COLO668 (cell line): ENCODE data around the gene SEC14L2.
"Not testable (repeated sequence)": the region's sequence is repeated elsewhere in the genome, so short reads cannot be mapped to it uniquely, and the experiment has no call there.

Experiments used
- DNase-seq: peaks from one replicate; lab custom pipeline; 2025; ENCODE audit not compliant: unreplicated experiment; lab: John Stamatoyannopoulos, UW

The SEC14L2 gene

DNA sequence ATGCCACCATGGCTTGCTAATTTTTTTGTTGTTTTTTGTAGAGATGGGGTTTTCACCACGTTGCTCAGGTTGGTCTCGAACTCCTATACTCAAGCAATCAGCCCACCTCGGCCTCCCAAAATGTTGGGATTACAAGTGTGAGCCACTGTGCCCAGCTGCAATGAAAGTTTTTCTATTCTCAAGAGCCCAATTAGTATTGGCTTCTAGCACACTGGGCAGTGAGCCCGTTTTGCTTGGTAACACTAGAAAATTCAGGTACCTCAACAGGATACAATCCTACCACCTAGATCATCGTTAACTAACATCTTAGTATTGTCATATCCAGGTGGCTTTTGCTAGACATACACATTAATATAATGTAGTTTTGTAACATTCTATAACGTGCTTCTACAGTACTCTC, 56.0 kb downstream of the SEC14L2 start:
- no peak for DNase-seq

DNA sequence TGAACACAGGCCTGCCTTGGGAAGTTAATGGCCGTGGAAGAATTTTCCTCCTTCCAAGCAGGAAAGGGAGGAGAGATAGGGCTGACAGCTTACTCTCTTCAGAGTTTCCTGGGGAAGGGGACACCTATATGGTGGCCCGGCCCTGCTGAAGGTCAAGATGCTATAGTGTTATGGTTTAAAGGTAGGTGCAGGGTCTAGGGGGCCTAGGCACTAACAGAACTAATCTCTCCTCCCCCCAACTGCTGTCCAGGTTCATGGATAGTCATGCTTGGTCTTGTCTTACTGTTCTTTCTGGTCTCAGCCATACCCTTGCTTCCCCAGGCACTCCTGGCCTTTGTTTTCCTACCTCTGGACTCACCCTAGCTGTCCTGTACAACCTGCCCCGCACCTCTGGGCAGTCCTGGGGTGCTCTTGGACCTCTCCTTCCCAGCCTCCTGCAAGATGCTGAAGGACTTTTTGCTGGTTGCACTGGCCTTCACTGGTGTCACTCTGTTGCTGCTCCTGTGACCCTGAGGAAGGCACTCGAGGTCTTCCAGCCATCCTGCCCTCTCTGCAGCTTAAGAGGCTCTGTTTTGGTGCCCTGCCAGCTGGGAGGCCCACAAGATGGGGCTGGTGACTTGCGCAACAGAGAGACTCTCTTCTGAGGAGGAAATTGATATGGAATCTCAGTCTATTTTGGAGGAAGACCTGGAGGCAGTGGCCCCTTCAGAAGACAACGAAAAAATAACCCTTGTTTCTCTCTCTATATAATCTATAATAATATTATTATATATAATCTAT, 57.1 kb downstream of the SEC14L2 start:
- DNase-seq: peak; percentile 42

DNA sequence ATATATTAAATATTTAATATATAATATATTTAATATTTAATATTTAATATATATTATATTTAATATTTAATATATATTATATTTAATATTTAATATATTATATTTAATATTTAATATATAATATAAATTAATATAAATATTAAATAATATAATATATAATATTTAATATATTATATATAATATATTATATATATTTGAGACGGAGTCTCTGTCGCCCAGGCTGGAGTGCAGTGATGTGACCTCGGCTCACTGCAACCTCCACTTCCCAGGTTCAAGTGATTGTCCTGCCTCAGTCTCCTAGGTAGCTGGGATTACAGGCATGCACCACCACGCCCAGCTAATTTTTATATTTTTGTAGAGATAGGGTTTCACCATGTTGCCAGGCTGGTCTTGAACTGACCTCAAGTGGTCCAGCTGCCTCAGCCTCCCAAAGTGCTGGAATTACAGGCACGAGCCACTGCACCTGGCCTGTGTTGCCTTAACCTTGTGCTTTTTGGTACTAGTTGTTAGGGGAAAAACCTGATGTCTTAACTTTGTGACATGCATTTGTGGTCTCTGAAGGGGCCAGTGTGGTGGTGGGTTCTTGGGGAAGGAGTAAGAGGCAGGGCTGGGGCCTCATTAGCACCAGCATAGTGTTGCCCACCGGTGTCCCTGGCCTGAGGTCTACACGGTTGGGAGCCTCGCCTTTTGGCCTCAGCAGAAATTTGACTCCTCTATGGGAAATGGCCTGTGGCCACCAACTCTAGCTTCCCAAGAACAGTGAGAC, 58.4 kb downstream of the SEC14L2 start:
- DNase-seq: no peak

- DNase-seq: no peak
These were observed 61.2 kb downstream of the SEC14L2 start for GRCh38 chr22:30457981-30458380.

GRCh38 chr22:30459181-30460052, 62.6 kb downstream of the SEC14L2 start:
- no peak for DNase-seq

- DNase-seq: peak; percentile 73
These were observed 63.3 kb downstream of the SEC14L2 start for GRCh38 chr22:30460147-30460546.

GRCh38 chr22:30460555-30460954, 63.7 kb downstream of the SEC14L2 start:
- not testable (repeated sequence) for DNase-seq

DNA sequence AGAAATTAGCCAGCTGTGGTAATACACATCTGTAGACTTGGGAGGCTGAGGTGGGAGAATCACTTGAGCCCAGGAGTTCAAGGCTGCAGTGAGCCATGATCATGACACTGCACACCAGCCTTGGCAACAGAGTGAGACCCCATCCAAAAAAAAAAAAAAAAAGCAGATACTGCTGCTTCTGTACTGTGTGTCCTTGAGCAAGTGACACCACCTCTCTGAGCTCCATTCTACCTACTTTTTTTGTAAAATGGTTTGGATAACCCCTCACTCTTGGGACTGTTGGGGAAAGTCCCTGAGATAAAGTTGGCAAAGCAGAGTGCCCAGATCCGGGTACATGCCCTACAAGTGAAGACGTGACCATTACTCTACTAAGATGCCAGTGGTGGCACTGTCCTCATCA, 72.3 kb downstream of the SEC14L2 start:
- no peak for DNase-seq

- no peak for DNase-seq
These were observed 73.8 kb downstream of the SEC14L2 start for GRCh38 chr22:30470655-30471054.

DNA sequence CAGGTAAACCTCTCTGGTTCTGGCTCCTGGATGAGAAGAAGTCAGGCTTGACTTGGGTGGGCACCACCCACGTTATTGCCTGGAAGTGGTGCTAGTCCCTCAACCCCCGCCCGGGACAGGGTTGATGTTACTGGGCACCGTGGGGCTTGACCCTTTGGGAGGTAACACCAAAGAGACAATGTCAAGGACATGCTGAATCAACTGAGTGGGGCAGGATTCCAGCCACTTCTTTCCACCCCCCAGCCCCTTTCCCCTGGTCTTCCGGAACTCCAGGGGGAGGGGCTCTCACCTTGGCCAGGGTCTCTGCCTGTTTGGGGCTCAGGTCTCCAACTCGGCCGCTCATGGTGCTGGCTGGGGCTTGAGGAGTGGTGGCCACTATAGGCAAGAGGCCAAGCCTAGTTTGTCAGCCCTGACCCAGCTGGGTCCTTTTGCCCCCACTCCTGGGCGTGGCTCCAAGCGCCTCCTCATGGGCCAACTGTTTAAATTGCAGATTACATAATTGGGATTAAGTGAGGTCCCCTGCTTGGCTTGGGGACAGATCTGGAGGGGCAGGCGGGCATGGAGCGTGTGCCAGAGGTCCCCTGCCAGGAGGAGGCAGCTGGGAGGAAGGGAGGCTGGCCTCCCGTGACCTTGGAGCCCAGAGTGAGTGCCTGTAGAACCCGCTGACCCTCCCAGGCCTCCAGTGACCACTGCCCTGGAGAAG, 74.9 kb downstream of the SEC14L2 start, which contains the start of gene SEC14L3:
TSS of gene SEC14L3 (minus strand) at position 402 of the 703 bp plus-strand sequence. CDS start at position 343, 59 bp downstream.
- DNase-seq: no peak

- DNase-seq: no peak
These were observed 76.3 kb downstream of the SEC14L2 start for GRCh38 chr22:30472994-30473720.

GRCh38 chr22:30474121-30474520, 77.3 kb downstream of the SEC14L2 start:
- no peak for DNase-seq
